GM23338 (cell line): ENCODE data around the gene KLF11. TPM values are rescaled to one million over a fixed set of nuclear protein-coding genes. Genes with fewer than 3 reads are reported as not detected.

Experiments
- CREB1 ChIP-seq: fragments of 250-450 bp; sonication (Bioruptor Pico); IDR thresholded peaks from 2 replicates; pipeline ENCODE4 v1.5.0; 2020; ENCODE audit warnings: low read depth, mild to moderate bottlenecking, moderate library complexity
- EZH2 ChIP-seq: fragments of 200-600 bp; sonication (generic); IDR thresholded peaks from one replicate; pipeline ENCODE4 v1.8.0; 2017; ENCODE audit warnings: antibody characterized with exemption, mild to moderate bottlenecking, low read depth; ENCODE audit not compliant: unreplicated experiment
- EZH2phosphoT487 ChIP-seq: fragments of 200-600 bp; sonication (generic); IDR thresholded peaks from one replicate; pipeline ENCODE4 v1.8.1; 2018; ENCODE audit warnings: antibody characterized with exemption; ENCODE audit not compliant: unreplicated experiment
- JUNB ChIP-seq: IDR thresholded peaks from one replicate; pipeline ENCODE4 v1.6.1; 2016; ENCODE audit warnings: antibody characterized with exemption; ENCODE audit not compliant: unreplicated experiment
- POLR2AphosphoS5 ChIP-seq: IDR thresholded peaks from 2 replicates; pipeline ENCODE4 v1.6.1; 2016; ENCODE audit warnings: antibody characterized with exemption, low read depth
- ZNF114 ChIP-seq: fragments of 250-450 bp; sonication (Bioruptor Pico); IDR thresholded peaks from 2 replicates; pipeline ENCODE4 v1.5.0; 2020; ENCODE audit warnings: mild to moderate bottlenecking, moderate library complexity
- ZNF331 ChIP-seq: fragments of 250-450 bp; sonication (Bioruptor Pico); IDR thresholded peaks from 2 replicates; pipeline ENCODE4 v1.5.0; 2020; ENCODE audit warnings: low read depth, mild to moderate bottlenecking, moderate library complexity
- polyA plus RNA-seq: library from polyadenylated mRNA; unstranded; fragments of >200 nt; fragmentation: Nextera tagmentation; extraction: Ambion mirVana; gene quantifications from 2 replicates; pipeline ENCODE4 v1.2.1, GENCODE V29; 2016
- total RNA-seq: library from RNA; depleted of rRNA; stranded (reverse); fragments of >200 nt; shearing (Covaris generic); gene quantifications from 2 replicates; pipeline ENCODE4 v1.2.3, GENCODE V29; 2014
- TF ChIP-seq, protein P1 (sequence below): fragments of 250-450 bp; sonication (Bioruptor Pico); IDR thresholded peaks from 2 replicates; pipeline ENCODE4 v1.5.0; 2020; ENCODE audit warnings: mild to moderate bottlenecking, moderate library complexity
- TF ChIP-seq, protein P2 (sequence below): IDR thresholded peaks from one replicate; pipeline ENCODE4 v1.6.1; 2018; ENCODE audit warnings: antibody characterized with exemption; ENCODE audit not compliant: unreplicated experiment

KLF11 gene
- total and polyA plus RNA-seq, 2 experiments from 2014 or later: 1.4 to 5.6 TPM

DNA sequence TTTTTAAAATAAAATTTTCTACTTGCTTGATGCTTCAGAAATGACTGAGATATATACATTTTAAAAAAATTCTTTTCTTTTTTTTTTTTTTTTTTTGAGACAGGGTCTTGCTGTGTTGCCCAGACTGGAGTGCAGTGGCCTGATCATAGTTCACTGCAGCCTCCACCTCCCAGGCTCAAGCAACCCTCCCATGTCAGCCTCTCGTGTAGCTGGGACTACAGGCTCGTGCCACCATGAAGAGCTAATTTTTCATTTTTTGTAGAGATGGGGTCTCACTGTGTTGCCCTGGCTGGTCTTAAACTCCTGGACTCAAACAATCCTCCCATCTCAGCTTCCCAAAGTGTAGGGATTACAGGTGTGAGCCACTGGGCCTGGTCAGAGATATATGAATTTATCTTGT lies 24.0 kb downstream of the KLF11 start (continued):
- TF ChIP-seq, protein P1, sequence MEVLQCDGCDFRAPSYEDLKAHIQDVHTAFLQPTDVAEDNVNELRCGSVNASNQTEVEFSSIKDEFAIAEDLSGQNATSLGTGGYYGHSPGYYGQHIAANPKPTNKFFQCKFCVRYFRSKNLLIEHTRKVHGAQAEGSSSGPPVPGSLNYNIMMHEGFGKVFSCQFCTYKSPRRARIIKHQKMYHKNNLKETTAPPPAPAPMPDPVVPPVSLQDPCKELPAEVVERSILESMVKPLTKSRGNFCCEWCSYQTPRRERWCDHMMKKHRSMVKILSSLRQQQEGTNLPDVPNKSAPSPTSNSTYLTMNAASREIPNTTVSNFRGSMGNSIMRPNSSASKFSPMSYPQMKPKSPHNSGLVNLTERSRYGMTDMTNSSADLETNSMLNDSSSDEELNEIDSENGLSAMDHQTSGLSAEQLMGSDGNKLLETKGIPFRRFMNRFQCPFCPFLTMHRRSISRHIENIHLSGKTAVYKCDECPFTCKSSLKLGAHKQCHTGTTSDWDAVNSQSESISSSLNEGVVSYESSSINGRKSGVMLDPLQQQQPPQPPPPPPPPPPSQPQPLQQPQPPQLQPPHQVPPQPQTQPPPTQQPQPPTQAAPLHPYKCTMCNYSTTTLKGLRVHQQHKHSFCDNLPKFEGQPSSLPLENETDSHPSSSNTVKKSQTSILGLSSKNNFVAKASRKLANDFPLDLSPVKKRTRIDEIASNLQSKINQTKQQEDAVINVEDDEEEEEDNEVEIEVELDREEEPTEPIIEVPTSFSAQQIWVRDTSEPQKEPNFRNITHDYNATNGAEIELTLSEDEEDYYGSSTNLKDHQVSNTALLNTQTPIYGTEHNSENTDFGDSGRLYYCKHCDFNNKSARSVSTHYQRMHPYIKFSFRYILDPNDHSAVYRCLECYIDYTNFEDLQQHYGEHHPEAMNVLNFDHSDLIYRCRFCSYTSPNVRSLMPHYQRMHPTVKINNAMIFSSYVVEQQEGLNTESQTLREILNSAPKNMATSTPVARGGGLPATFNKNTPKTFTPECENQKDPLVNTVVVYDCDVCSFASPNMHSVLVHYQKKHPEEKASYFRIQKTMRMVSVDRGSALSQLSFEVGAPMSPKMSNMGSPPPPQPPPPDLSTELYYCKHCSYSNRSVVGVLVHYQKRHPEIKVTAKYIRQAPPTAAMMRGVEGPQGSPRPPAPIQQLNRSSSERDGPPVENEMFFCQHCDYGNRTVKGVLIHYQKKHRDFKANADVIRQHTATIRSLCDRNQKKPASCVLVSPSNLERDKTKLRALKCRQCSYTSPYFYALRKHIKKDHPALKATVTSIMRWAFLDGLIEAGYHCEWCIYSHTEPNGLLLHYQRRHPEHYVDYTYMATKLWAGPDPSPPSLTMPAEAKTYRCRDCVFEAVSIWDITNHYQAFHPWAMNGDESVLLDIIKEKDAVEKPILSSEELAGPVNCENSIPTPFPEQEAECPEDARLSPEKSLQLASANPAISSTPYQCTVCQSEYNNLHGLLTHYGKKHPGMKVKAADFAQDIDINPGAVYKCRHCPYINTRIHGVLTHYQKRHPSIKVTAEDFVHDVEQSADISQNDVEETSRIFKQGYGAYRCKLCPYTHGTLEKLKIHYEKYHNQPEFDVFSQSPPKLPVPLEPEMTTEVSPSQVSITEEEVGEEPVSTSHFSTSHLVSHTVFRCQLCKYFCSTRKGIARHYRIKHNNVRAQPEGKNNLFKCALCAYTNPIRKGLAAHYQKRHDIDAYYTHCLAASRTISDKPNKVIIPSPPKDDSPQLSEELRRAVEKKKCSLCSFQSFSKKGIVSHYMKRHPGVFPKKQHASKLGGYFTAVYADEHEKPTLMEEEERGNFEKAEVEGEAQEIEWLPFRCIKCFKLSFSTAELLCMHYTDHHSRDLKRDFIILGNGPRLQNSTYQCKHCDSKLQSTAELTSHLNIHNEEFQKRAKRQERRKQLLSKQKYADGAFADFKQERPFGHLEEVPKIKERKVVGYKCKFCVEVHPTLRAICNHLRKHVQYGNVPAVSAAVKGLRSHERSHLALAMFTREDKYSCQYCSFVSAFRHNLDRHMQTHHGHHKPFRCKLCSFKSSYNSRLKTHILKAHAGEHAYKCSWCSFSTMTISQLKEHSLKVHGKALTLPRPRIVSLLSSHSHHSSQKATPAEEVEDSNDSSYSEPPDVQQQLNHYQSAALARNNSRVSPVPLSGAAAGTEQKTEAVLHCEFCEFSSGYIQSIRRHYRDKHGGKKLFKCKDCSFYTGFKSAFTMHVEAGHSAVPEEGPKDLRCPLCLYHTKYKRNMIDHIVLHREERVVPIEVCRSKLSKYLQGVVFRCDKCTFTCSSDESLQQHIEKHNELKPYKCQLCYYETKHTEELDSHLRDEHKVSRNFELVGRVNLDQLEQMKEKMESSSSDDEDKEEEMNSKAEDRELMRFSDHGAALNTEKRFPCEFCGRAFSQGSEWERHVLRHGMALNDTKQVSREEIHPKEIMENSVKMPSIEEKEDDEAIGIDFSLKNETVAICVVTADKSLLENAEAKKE: no peak
- TF ChIP-seq, protein P2, sequence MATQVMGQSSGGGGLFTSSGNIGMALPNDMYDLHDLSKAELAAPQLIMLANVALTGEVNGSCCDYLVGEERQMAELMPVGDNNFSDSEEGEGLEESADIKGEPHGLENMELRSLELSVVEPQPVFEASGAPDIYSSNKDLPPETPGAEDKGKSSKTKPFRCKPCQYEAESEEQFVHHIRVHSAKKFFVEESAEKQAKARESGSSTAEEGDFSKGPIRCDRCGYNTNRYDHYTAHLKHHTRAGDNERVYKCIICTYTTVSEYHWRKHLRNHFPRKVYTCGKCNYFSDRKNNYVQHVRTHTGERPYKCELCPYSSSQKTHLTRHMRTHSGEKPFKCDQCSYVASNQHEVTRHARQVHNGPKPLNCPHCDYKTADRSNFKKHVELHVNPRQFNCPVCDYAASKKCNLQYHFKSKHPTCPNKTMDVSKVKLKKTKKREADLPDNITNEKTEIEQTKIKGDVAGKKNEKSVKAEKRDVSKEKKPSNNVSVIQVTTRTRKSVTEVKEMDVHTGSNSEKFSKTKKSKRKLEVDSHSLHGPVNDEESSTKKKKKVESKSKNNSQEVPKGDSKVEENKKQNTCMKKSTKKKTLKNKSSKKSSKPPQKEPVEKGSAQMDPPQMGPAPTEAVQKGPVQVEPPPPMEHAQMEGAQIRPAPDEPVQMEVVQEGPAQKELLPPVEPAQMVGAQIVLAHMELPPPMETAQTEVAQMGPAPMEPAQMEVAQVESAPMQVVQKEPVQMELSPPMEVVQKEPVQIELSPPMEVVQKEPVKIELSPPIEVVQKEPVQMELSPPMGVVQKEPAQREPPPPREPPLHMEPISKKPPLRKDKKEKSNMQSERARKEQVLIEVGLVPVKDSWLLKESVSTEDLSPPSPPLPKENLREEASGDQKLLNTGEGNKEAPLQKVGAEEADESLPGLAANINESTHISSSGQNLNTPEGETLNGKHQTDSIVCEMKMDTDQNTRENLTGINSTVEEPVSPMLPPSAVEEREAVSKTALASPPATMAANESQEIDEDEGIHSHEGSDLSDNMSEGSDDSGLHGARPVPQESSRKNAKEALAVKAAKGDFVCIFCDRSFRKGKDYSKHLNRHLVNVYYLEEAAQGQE: no peak
- TF ChIP-seq ZNF114: no peak
- no peak for TF ChIP-seq JUNB
- TF ChIP-seq POLR2AphosphoS5: no peak
- no peak for TF ChIP-seq CREB1 (CRISPR knock-in tag)
- no peak for TF ChIP-seq EZH2phosphoT487
- no peak for TF ChIP-seq ZNF331 (CRISPR knock-in tag)
- no peak for TF ChIP-seq EZH2
